HG02623 (cell line): ENCODE data around the gene MTARC2.

Source experiments
- ATAC-seq: cut with Tn5 transposase; IDR thresholded peaks from one replicate; pipeline ENCODE4 v1.9.1; 2021; ENCODE audit warnings: moderate library complexity; ENCODE audit not compliant: unreplicated experiment

Gene MTARC2

GRCh38 chr1:220825819-220826551 lies 77.9 kb downstream of the MTARC2 start:
- ATAC-seq, result no peak

- no peak for ATAC-seq
Observed at GRCh38 chr1:220826729-220827128, 78.6 kb downstream of the MTARC2 start.

- no peak for ATAC-seq
Observed at GRCh38 chr1:220827445-220828178, 79.5 kb downstream of the MTARC2 start.

- no peak for ATAC-seq
Observed at GRCh38 chr1:220828179-220828490, 80.0 kb downstream of the MTARC2 start.

- no peak for ATAC-seq
Observed at GRCh38 chr1:220828950-220829586, 80.9 kb downstream of the MTARC2 start.

GRCh38 chr1:220833436-220833835 lies 85.3 kb downstream of the MTARC2 start:
- ATAC-seq, result no peak
